Inferior parietal cortex (tissue), 1 donor: ENCODE data around the gene ALDH5A1.

Experiments used
- DNase-seq: peaks from one replicate; pipeline ENCODE4 v3.0.0-alpha.2; 2016; ENCODE audit errors: extremely low spot score

ALDH5A1 gene

DNA sequence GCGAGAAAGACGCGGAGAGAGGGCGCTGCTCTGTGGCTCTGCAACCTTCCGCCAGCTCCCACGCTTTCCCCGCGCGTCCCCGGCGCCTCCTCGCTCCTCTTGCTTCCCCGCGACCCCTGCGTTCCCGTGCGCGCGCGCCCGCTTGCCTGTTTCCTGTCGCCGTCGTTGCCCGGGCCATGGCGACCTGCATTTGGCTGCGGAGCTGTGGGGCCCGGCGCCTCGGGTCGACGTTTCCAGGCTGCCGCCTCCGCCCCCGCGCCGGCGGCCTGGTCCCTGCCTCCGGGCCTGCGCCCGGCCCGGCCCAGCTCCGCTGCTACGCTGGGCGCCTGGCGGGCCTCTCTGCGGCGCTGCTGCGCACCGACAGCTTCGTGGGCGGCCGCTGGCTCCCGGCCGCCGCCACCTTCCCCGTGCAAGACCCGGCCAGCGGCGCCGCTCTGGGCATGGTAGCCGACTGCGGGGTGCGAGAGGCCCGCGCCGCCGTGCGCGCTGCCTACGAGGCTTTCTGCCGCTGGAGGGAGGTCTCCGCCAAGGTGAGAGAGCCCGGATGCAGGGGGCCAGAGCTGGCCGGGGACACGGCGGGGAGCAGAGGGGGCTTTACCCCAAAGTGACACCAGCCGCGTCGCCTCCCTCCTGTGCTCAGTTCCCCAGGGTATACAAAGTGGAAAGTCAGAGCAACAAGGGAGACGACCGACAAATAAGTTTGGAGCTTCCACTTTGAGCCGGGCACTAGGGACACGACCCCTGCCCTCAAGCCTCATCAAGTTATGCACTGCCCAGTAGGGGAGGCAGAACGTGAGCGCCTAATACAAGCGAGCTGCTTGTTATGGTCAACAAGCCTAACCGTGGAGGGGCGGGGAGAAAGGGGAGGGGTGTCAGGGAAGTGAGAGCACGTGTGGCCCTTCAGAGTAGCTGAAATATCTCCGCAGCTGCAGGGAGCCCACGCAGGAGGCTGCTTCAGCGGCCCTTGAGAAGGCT is at the start of gene ALDH5A1:
Gene ALDH5A1 (plus strand): TSS at position 149 of the 975 bp plus-strand sequence. CDS start 28 bp downstream, at position 177.
- DNase-seq = peak; percentile 44

DNA sequence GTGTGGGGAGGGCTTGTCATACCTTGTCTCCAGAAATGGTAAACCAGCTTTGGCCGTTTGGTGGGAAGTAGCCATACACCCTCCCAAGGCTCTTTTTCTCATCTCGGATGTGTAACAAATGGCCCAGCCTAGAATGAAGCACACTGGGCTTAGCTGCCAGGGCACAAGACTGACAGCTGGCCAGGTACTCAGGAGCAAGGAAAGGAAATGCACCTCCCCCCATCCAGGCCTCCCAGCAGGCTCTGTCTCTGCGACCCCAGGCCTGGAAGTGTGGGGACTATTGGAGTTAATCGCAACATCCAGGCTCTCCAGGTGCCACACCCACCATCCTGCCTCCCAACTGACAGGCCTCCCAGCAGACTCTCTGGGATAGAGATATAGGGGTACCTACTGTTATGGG is 49.1 kb upstream of the ALDH5A1 start:
- no peak for DNase-seq

- no peak for DNase-seq
These were observed 48.1 kb upstream of the ALDH5A1 start for GRCh38 chr6:24446670-24447069.

DNA sequence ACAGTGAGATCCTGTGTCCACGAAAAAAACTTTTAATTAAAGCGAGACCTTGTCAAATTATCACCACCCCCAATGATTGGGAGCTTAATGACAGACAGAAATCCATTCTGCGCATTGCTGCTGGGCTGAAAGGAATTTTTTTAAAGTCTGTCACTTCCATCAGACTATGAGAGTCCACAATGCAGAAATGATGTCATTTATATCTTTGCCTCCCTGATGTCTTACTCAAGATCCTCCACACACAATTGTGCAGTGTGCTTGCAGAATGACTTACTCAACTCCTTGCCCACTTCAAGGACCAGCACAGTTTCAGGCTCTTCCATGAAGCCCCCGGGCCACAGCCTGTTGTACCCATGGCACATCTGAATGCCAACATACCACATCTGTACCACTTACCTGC is 46.4 kb upstream of the ALDH5A1 start:
- no peak for DNase-seq

DNA sequence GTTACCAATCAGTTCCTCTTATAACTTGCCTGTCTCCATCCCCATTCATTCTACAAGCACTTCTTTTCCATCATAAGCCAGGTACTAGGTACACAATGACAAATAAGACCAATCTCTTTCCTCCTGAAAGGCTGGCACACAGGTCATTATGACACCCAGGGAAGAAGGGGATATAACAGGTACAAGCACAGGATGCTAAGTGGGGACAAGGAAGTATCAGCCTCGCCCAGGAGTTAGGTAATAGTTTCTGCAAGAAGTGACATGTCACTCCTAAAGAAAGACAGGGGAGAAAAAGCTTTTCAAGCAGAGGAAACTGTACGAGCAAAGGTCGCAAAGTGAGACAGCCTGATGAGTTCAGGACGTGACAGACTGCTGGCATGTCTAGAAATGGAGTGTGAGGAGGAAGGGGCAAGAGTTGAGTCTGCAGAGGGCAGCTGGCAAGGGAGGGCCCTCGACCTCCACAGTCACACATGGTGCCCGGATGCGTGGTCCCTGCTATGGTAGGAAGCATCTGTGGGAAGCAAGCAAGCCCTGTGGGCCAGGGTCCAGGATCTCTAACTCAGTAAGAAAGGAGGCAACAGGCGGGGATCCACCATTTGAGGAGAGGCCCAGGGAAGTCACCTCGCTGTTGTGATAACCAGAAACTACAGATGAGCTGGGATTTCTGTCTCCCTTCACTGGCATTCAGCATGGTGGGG is 45.8 kb upstream of the ALDH5A1 start:
- no peak for DNase-seq

DNA sequence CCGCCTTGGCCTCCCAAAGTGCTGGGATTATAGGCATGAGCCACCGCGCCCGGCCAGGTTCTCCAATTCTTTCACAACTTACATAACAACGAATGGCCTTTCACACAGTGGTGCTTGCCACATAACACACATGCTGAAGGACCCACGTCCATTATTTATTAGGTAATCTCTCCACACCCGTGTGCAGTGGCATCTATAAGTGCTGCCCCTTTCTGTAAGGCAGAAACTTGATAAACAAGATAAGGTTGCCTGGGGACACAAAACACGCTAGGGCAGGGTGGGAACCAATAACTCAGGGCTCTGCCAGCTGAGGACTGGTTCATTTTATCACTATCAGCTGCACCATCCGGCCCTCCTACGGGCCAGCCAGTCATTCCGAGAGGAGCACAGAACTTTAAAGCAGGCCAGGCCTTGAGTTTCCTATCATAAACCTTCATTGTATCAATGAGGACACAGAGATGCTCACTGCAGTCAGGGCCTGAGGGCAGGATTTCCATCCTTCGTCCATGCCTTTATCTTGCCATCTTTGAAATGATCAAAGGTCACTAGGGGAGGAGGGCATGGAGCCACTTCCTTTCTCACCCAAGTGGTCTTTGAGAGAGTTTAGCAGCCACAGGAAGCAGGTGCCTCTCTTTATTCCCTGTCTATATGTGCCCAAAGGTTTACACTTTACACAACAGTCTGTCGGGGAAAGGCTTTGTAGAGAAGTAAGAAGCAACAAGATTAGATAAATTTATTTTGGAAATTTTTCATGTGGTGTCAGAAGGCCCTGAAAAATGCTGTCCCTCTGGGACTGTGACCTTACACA is 43.0 kb upstream of the ALDH5A1 start:
- DNase-seq = no peak

DNA sequence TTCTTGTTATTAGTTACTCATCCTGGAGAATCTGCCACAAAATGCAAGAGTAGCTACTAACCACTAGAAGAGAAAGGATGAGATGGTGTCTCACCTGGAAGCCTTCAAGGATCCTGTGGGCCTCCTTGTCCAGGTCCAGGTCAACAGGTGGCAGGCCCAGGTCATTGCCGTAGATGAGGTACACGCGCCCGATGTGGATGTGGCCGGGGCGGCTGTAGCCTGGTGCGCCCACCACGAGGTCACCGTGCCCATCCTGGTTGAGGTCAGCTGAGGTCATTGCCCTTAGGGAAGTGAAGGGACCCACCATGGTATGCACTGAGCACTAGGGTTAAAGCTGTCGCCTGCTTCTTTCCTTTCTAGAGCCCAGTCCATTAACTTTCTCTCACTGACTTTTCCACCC is 40.8 kb upstream of the ALDH5A1 start:
- DNase-seq = no peak

DNA sequence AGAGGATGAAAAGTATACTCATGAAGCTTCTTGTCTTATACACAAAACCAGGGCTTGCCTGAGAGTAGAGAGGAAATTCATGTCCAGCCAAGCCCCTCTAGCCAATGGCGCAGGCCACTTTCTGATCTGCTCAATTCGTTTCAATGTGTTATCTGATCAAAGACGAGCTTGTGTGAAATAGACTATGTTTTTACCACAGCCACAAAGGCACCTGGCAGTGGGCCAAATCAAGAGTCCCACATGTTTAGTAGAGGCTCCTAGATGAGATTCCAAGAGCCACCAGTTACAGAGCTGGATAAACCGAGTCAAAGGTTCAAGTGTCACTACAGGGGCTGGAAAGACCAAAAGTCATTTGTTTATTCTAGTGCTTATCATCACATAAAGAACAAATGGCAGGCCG is 40.3 kb upstream of the ALDH5A1 start:
- no peak for DNase-seq

DNA sequence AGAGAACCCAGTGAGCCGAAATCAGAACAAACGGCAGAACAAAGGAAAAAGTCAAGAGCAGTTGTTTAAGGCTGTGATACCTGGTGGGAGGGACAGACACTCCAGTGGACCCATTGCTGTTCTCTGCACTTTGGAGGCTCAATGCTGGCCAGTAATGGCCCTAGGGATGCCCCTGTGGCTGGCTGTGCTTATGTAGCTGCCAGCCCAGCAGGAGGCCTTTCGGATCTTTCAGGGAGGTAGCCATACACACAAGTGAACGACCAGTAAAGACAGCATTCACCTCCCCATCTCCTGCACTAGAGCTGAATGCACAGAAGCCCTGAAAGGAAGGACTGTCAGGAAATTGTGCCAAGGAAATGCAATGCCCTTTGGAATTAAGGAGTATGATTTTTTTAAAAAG is 39.7 kb upstream of the ALDH5A1 start:
- no peak for DNase-seq

DNA sequence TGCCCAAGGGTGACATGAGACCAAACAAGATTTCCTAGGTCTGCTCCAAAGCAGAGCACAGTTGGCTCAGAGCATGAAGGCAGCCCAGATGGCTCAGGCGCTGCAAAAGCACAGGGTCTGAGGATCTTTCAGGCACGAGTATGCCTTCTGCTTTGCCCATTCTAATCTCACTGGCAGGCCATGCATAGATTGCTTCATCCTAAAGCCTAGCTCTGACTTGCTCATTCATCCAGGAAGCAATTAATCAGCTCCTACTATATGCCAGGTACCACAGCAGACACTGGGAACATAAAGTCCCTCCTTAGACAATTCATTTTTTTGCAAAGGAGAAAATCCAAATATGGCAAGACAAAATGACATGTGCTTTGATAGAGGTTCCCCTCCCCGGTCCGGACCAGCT is 36.6 kb upstream of the ALDH5A1 start:
- DNase-seq = no peak

DNA sequence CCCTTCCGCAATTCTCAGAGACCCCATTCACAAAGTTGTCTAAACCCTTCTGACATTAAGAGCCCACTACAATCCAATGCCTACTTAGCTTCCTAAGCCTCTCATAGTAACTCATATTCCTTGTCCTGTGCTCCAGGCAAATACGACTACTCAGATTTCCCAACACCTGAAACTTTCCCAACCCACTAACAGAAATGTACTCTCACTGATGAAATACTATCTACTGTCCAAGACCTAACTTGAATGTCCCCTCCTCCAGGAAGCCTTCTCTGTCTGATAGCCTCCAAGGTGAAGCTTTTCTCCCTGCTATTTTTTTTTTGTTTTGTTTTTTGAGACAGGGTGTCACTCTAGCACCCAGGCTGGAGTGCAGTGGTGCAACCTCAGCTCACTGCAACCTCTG is 35.8 kb upstream of the ALDH5A1 start:
- DNase-seq = no peak

DNA sequence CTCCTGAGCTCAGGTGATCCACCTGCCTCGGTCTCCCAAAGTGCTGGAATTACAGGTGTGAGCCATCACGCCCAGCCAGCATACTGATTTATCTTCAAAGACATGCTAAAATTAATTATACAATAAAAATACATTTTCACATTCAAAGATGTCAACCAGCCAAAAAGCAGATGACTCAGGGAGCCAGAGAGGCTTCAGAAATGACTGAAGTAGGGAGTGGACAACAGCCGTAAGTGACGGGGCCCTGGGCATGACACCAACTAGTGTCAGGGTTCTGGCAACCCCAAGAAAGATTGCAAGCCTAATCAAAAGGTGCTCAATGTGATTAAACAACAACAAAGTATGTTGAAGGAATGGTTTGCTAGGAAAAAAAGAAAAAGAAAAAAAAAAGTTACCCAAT is 33.8 kb upstream of the ALDH5A1 start:
- no peak for DNase-seq

GRCh38 chr6:24464253-24465038 is 30.3 kb upstream of the ALDH5A1 start:
- DNase-seq = no peak

DNA sequence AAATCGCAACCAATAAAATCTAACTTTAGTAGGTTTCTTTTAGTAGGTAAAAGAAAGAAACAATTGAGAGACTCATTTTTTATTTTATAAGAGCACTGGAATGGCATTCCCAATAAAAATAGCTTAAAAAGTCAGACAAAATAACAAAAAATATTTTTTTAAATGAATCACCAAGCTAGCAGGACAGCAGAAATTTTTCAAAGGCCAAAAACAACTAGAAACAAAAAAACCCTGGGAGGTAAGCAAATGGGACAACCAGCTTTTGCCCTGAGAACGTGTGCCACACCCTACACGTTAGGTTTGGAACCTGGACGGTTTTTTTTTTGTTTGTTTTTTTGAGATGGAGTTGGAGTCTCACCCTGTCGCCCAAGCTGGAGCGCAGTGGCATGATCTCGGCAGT is 25.0 kb upstream of the ALDH5A1 start:
- DNase-seq = no peak

GRCh38 chr6:24472181-24472580 is 22.6 kb upstream of the ALDH5A1 start:
- DNase-seq = no peak

- no peak for DNase-seq
These were observed 18.1 kb upstream of the ALDH5A1 start for GRCh38 chr6:24476631-24477030.

DNA sequence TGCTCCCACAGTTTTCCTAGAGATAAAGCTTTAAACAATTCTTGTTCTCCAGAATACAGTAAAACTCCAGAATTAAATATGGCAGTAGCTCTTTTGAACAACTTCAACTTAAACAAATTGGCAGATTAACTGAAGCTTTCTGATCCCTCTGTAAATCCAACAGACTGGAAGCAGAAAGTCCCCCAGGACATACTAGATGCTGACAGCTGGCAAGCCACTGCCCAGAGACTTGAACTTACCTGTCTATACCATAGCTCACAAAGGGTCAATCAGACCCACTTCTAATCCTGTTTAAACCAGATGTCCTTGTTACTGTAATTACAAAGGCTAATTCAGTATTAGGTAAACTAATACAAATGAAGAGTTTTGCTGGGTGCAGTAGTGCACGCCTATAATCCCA is 17.7 kb upstream of the ALDH5A1 start:
- no peak for DNase-seq

- DNase-seq = no peak
These were observed 15.9 kb upstream of the ALDH5A1 start for GRCh38 chr6:24478903-24479302.

DNA sequence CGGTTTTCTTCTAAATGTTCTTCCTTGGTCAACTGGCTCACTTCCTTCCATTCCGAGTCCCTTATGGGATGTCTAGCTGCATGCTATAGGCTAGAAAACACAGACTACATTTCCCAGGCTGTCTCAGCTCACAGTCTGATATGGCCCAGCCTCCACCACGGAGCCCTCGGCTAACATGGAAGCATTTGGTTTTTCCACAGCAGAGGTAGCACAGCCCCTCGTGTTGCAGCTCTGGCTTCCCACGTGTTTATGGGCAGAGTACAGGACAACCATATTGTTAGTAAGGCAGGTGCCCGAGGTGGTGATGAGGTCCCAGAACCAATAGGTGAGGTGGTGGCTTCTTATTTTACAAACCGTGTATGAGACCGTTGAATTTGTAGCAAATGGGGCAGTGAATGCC is 14.1 kb upstream of the ALDH5A1 start:
- no peak for DNase-seq

DNA sequence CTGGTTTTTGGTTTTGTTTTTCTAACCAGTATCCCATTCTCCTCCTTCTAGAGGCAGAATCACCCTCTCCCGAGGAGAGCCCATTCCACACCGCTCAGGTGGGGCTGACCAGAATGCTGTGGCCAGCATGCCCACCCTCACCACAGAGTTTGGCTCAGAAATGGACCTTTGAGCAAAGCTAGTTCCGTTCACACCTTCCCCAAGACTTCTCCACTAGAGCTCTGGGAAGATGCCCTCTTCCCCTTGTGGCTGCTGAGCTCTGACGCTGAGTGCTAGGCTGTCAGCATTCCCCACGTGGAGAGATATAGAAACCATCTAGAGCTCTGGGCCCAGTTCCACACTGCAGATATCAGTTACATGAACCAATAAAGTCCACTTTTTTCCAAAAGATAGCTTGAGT is 13.3 kb upstream of the ALDH5A1 start:
- no peak for DNase-seq

DNA sequence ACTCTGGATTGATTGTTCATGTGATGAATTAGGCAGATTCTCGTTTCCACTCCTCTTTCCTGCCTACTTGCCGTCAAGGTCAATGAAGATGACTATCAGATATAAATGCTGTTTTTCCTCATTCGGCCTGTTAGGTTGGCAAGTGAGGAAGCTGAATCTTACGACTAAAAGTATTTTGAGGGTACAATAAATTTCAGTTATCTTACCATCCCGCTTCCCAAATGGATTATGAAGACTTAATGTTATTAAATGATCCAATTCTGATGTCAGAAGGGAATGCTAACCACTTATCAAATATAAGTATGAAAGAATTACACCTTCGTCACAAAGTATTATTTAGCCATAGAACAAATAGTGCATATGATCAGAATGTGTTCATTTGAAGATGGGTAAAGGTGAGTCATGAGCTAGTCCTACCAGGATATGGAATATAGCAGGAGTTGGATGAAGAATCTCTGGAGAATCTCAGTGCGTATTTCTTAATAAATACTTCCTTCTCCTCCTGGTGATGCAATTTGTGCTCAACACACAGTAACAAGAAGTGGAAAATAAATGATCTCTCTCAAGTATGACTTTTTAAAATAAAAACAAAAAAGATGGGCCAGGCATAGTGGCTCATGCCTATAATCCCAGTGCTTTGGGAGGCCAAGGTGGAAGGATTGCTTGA is 10.0 kb upstream of the ALDH5A1 start:
- no peak for DNase-seq
